Measurements from ENCODE around the gene ERCC5.

ERCC5 gene

DNA sequence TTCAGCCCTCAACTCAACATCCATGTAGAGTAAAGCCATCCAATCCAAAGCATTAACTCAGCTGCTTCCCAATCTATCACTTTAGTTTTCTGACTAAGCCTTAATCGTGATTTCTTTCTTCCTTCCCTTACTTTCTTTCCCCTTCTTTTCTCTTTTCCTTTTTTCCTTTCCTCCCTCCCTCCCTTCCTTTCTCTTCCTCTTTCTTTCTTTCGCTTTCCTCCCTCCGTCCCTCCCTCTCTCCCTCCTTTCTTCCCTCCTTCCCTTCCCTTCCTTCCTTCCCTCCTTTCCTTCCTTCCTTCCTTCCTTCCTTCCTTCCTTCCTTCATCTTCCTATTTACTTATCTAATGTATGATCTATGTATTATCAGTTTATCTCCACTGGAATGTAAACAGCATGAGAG lies 71.2 kb downstream of the ERCC5 start:
- DNase-seq (ENCODE audit: low read depth in 2 of 2): no peak

DNA sequence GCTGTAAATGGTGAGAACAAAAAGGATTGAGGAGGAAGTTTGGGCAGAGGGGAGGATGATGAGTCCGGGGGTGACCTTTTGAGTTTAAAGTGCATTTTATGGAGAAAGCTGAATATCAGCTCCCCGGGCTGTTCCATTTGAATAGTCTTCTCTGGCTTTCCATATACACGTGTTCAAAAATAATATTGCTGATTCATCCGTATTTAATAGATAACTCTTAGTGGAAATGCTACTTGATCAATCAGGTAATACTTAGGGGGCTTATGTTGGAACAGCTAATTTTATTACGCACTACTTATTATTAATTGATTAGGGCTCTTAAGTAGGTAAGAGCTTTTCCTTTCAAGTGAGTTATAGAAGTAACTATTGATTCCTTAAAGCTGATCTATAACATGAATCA lies 76.4 kb downstream of the ERCC5 start:
- no peak for DNase-seq (ENCODE audit: low read depth in 2 of 2)
